ENCODE data around the gene ZNF350. TPM values are rescaled to one million over a fixed set of nuclear protein-coding genes. Genes with fewer than 3 reads are reported as not detected.

Gene ZNF350
- total and polyA plus RNA-seq, 2 of the 13 experiments (the other 11 are each of a cell fraction or from before 2014, with no cell fraction given): 3.7 to 6.9 TPM

DNA sequence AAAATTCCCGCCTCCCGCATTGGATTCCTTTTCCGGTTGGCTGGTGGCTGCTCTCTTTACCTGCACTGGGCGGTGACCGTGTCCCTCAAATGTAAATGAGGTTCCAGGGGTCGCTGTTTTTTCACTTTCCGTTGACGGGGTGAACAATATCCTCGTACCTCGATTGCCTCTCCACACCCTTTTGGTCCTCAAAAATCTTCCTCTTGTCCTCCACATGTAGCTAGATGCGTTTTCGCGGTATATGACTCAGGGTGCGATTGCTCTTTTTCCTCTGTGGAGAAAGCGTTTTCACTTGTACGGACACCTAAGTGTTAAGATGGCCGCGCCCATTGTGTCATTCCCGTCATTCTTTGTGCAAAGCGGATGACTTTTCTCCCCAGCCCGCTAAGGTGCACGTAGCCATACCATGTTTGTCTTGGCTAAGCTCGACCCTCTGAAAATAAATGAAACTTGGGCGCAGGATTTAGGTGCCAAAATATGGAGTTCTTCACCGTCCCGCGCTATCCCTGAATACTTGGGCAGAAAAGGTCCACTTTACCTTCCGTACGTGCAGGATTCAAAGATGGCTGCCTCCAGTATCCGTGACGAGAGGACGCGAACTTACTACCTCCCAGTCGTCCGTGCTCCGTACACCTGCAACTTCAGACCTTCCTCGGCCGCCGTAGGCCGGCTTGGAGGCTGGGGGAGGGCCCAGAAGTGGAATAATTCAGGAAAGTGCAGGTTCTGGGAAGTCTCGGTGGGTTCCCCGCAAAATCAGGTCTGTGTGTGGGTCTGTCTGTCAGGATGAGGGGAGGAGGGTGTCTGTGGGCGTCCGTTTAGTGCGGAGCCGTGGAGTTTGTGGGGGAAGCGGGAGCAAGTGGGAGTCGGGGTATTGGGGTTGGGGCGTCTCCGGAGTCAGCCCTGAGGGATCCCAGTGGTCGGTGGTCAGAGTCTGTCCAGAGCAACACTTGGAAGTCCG lies 59.6 kb downstream of the ZNF350 start, which contains the start of gene ZNF613 (continued):
- TF ChIP-seq MED8 (CRISPR knock-in tag; IDR thresholded peaks at IDR 0.05; ENCODE audit: insufficient replicate concordance) (no peak), MEF2D (CRISPR knock-in tag; IDR thresholded peaks at IDR 0.05) (no peak), NRL (CRISPR knock-in tag; IDR thresholded peaks at IDR 0.05; ENCODE audit: borderline replicate concordance) (no peak), ZMYM2 (CRISPR knock-in tag; IDR thresholded peaks at IDR 0.05) (no peak), BORCS8-MEF2B (CRISPR knock-in tag; IDR thresholded peaks at IDR 0.05) (peak; percentile 68), RBFOX2 (IDR thresholded peaks at IDR 0.05; ENCODE audit: low read depth, low read length) (no peak), FOXO1 (CRISPR knock-in tag; IDR thresholded peaks at IDR 0.05) (no peak), ZNF331 (CRISPR knock-in tag; IDR thresholded peaks at IDR 0.05) (peak; percentile 46; the same call in 1 of the 2 replicates), SNRNP70 (IDR thresholded peaks at IDR 0.05; ENCODE audit: low read depth, low read length) (no peak)
- TF ChIP-seq, protein P1, sequence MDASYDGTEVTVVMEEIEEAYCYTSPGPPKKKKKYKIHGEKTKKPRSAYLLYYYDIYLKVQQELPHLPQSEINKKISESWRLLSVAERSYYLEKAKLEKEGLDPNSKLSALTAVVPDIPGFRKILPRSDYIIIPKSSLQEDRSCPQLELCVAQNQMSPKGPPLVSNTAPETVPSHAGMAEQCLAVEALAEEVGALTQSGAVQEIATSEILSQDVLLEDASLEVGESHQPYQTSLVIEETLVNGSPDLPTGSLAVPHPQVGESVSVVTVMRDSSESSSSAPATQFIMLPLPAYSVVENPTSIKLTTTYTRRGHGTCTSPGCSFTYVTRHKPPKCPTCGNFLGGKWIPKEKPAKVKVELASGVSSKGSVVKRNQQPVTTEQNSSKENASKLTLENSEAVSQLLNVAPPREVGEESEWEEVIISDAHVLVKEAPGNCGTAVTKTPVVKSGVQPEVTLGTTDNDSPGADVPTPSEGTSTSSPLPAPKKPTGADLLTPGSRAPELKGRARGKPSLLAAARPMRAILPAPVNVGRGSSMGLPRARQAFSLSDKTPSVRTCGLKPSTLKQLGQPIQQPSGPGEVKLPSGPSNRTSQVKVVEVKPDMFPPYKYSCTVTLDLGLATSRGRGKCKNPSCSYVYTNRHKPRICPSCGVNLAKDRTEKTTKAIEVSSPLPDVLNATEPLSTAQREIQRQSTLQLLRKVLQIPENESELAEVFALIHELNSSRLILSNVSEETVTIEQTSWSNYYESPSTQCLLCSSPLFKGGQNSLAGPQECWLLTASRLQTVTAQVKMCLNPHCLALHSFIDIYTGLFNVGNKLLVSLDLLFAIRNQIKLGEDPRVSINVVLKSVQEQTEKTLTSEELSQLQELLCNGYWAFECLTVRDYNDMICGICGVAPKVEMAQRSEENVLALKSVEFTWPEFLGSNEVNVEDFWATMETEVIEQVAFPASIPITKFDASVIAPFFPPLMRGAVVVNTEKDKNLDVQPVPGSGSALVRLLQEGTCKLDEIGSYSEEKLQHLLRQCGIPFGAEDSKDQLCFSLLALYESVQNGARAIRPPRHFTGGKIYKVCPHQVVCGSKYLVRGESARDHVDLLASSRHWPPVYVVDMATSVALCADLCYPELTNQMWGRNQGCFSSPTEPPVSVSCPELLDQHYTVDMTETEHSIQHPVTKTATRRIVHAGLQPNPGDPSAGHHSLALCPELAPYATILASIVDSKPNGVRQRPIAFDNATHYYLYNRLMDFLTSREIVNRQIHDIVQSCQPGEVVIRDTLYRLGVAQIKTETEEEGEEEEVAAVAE (CRISPR knock-in tag; IDR thresholded peaks at IDR 0.05; ENCODE audit: borderline replicate concordance): peak; percentile 32; the same call in 1 of the 2 replicates
- TF ChIP-seq, protein P2, sequence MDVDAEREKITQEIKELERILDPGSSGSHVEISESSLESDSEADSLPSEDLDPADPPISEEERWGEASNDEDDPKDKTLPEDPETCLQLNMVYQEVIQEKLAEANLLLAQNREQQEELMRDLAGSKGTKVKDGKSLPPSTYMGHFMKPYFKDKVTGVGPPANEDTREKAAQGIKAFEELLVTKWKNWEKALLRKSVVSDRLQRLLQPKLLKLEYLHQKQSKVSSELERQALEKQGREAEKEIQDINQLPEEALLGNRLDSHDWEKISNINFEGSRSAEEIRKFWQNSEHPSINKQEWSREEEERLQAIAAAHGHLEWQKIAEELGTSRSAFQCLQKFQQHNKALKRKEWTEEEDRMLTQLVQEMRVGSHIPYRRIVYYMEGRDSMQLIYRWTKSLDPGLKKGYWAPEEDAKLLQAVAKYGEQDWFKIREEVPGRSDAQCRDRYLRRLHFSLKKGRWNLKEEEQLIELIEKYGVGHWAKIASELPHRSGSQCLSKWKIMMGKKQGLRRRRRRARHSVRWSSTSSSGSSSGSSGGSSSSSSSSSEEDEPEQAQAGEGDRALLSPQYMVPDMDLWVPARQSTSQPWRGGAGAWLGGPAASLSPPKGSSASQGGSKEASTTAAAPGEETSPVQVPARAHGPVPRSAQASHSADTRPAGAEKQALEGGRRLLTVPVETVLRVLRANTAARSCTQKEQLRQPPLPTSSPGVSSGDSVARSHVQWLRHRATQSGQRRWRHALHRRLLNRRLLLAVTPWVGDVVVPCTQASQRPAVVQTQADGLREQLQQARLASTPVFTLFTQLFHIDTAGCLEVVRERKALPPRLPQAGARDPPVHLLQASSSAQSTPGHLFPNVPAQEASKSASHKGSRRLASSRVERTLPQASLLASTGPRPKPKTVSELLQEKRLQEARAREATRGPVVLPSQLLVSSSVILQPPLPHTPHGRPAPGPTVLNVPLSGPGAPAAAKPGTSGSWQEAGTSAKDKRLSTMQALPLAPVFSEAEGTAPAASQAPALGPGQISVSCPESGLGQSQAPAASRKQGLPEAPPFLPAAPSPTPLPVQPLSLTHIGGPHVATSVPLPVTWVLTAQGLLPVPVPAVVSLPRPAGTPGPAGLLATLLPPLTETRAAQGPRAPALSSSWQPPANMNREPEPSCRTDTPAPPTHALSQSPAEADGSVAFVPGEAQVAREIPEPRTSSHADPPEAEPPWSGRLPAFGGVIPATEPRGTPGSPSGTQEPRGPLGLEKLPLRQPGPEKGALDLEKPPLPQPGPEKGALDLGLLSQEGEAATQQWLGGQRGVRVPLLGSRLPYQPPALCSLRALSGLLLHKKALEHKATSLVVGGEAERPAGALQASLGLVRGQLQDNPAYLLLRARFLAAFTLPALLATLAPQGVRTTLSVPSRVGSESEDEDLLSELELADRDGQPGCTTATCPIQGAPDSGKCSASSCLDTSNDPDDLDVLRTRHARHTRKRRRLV (CRISPR knock-in tag; IDR thresholded peaks at IDR 0.05): no peak
- TF ChIP-seq, protein P3, sequence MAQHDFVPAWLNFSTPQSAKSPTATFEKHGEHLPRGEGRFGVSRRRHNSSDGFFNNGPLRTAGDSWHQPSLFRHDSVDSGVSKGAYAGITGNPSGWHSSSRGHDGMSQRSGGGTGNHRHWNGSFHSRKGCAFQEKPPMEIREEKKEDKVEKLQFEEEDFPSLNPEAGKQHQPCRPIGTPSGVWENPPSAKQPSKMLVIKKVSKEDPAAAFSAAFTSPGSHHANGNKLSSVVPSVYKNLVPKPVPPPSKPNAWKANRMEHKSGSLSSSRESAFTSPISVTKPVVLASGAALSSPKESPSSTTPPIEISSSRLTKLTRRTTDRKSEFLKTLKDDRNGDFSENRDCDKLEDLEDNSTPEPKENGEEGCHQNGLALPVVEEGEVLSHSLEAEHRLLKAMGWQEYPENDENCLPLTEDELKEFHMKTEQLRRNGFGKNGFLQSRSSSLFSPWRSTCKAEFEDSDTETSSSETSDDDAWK (CRISPR knock-in tag; IDR thresholded peaks at IDR 0.05): no peak
- TF ChIP-seq, protein P4, sequence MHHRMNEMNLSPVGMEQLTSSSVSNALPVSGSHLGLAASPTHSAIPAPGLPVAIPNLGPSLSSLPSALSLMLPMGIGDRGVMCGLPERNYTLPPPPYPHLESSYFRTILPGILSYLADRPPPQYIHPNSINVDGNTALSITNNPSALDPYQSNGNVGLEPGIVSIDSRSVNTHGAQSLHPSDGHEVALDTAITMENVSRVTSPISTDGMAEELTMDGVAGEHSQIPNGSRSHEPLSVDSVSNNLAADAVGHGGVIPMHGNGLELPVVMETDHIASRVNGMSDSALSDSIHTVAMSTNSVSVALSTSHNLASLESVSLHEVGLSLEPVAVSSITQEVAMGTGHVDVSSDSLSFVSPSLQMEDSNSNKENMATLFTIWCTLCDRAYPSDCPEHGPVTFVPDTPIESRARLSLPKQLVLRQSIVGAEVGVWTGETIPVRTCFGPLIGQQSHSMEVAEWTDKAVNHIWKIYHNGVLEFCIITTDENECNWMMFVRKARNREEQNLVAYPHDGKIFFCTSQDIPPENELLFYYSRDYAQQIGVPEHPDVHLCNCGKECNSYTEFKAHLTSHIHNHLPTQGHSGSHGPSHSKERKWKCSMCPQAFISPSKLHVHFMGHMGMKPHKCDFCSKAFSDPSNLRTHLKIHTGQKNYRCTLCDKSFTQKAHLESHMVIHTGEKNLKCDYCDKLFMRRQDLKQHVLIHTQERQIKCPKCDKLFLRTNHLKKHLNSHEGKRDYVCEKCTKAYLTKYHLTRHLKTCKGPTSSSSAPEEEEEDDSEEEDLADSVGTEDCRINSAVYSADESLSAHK (CRISPR knock-in tag; IDR thresholded peaks at IDR 0.05; ENCODE audit: borderline replicate concordance): no peak
- TF ChIP-seq, protein P5, sequence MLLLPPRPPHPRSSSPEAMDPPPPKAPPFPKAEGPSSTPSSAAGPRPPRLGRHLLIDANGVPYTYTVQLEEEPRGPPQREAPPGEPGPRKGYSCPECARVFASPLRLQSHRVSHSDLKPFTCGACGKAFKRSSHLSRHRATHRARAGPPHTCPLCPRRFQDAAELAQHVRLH (CRISPR knock-in tag; IDR thresholded peaks at IDR 0.05; ENCODE audit: borderline replicate concordance, low read depth): no peak

Data from HepG2 (cell line).